Heart right ventricle (tissue), 16 donors: ENCODE results near the gene KCNMA1. TPM values are rescaled to one million over a fixed set of nuclear protein-coding genes. Genes with fewer than 3 reads are reported as not detected.
"Not testable (repeated sequence)": the region's sequence is repeated elsewhere in the genome, so short reads cannot be mapped to it uniquely, and the experiment has no call there.

Experiments used
- ATAC-seq, 8 donors: fragments of 200-7000 bp; cut with Tn5 transposase; one replicate each; pipeline ENCODE4 v1.9.1; 2020; ENCODE audit warnings: mild to moderate bottlenecking in 8 of 8, moderate library complexity in 8 of 8, moderate number of reproducible peaks in 1 of 8
- DNase-seq, 2 donors: peaks; one replicate each; pipeline ENCODE4 v3.0.0-alpha.2; 2020
- H3K27ac ChIP-seq, 10 donors: fragments of 200-600 bp; sonication (generic) in 2 of 10; one replicate each; pipeline versions ENCODE4 v1.5.0 to v1.8.0; 2020 to 2022; ENCODE audit warnings: mild to moderate bottlenecking in 3 of 10
- H3K27me3 ChIP-seq, 7 donors: fragments of 200-600 bp; one replicate each; pipeline ENCODE4 v1.8.0; 2021 to 2022; ENCODE audit warnings: mild to moderate bottlenecking in 2 of 7
- H3K36me3 ChIP-seq, 9 donors: fragments of 200-600 bp; sonication (generic) in 1 of 9; one replicate each; pipeline versions ENCODE4 v1.5.0 to v1.8.0; 2020 to 2022; ENCODE audit warnings: mild to moderate bottlenecking in 2 of 9
- H3K4me1 ChIP-seq, 9 donors: fragments of 200-600 bp; sonication (generic) in 1 of 9; one replicate each; pipeline versions ENCODE4 v1.5.0 to v1.8.0; 2020 to 2022; ENCODE audit warnings: mild to moderate bottlenecking in 4 of 9
- H3K4me3 ChIP-seq, 10 donors: fragments of 200-600 bp; sonication (generic) in 2 of 10; one replicate each; pipeline versions ENCODE4 v1.5.0 to v1.8.0; 2020 to 2022; ENCODE audit warnings: mild to moderate bottlenecking in 7 of 10, moderate library complexity in 2 of 10
- H3K9me3 ChIP-seq, 11 donors: fragments of 200-600 bp in 10 of 11; sonication (generic) in 2 of 11; one replicate each; pipeline versions ENCODE4 v1.5.0 to v1.8.0; 2013 to 2022; ENCODE audit warnings: mild to moderate bottlenecking in 2 of 11, control low read depth in 1 of 11, moderate library complexity in 1 of 11
- WGBS, 2 donors: extraction: QIAGEN DNeasy Blood & Tissue Kit; methylation state at CpG; one replicate each; pipeline ENCODE4 v1.1.7; 2013; ENCODE audit warnings: inconsistent platforms in 1 of 2; 5-methylcytosine and 5-hydroxymethylcytosine counted together
- intact Hi-C, 10 donors: fragments of 100-400 bp; cut with DNase I; formaldehyde crosslinking; loops; one replicate each; pipeline versions ENCODE4 v1.11.1 to v1.14.2; 2022
- polyA plus RNA-seq, 2 donors: library from polyadenylated mRNA; stranded (reverse); fragments of 200-250 nt; gene quantifications; one replicate each; pipeline ENCODE4 v1.2.3, GENCODE V29; 2013
- total RNA-seq, 10 donors: library from RNA; stranded (reverse); fragmentation: NEBNext Ultra II Directional in 3 of 10; extraction: Animal tissue kit (Norgen Biotek cat#: 25700) in 3 of 10; gene quantifications; one replicate each; pipeline versions ENCODE4 v1.2.1 to v1.2.4, GENCODE V29; 2021 to 2023
- TF ChIP-seq, protein P1 (sequence below), 9 donors: fragments of 200-600 bp; sonication (generic) in 2 of 9; IDR thresholded peaks; one replicate each; pipeline versions ENCODE4 v1.5.0 to v1.8.0; 2021 to 2022; ENCODE audit warnings: antibody characterized with exemption in 9 of 9, mild to moderate bottlenecking in 5 of 9, moderate library complexity in 1 of 9
- donor health status: Arrhythmogenic right ventricular cardiomyopathy.
- donor health status: ischemic (EF 13 %, LVEDD 7.1; RV severe dilation, severe dysfunction).
- donor health status: healthy with polysubstance abuse.
- donor health status: DM: no; HTN: yes; CAD: no.
- donor health status: DM: no; HTN: no; CAD: no.
- donor health status: ischemic (EF 25% LVEDD 6.9; RV normal size, moderate dysfunction).
- donor health status: ischemic (EF 25% LVEDD 5.7; RV mildly dilated, moderate dysfunction).
- donor health status: healthy.
- donor health status: DM: yes; HTN: yes; CAD: no.
- donor health status: Ischemic cardiomyopathy.
- donor health status: ischemic (EF 35%, LVEDD 5.7; RV mildly dilated, moderate dysfunction).
- donor health status: nonischemic (EF 11% LVEDD 7.7; RV severe dilation, severe dysfunction).
- donor health status: DM: yes; HTN: yes; CAD: no.
- donor health status: PGD.
- donor health status: ischemic (EF 29% LVEDD 5.4; RV normal size, mild dysfunction).
- donor health status: nonischemic (EF 23%, LVEDD 6.1; RV moderate dilation, normal function).

KCNMA1 gene
- total and polyA plus RNA-seq, 12 donors, result 0.59 to 5.3 (median 1.6) TPM

DNA sequence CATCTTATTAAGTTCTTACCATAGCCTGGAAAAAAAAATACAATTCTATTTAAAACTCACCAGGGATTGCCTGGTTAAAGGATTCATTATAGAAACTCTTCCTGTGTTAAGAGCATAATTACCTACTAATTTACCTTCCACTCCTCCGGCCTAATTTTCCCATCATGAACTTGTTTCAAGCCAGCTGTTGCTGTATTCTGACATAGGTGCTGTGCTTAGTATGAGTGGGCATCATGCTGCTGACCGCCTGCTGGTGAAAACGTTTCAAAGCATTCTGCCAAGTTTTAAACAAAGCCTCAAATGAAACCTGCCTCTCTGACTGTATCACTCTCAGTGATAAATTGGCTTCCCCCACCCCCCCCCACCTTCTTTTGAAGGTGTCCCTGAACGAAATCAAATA lies 47.8 kb upstream of the KCNMA1 start:
- Histone ChIP-seq H3K4me1 (no peaks in the 10 kb centered on the region), H3K27me3 (peaks cover 0 to 64% (median 45%) of the 10 kb centered on the region in 7 donors), H3K27ac (no peak overlapping the region), H3K4me3 (no peak overlapping the region), H3K9me3 (no peaks in the 10 kb centered on the region), H3K36me3 (no peaks in the 10 kb centered on the region)
- TF ChIP-seq, protein P1, sequence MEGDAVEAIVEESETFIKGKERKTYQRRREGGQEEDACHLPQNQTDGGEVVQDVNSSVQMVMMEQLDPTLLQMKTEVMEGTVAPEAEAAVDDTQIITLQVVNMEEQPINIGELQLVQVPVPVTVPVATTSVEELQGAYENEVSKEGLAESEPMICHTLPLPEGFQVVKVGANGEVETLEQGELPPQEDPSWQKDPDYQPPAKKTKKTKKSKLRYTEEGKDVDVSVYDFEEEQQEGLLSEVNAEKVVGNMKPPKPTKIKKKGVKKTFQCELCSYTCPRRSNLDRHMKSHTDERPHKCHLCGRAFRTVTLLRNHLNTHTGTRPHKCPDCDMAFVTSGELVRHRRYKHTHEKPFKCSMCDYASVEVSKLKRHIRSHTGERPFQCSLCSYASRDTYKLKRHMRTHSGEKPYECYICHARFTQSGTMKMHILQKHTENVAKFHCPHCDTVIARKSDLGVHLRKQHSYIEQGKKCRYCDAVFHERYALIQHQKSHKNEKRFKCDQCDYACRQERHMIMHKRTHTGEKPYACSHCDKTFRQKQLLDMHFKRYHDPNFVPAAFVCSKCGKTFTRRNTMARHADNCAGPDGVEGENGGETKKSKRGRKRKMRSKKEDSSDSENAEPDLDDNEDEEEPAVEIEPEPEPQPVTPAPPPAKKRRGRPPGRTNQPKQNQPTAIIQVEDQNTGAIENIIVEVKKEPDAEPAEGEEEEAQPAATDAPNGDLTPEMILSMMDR (IDR thresholded peaks at IDR 0.05), result no peak
- DNase-seq (no peak), ATAC-seq (no peak)
- WGBS, 2 donors, result 60 to 62% methylated on average over 4 of the region's 4 CpGs
- intact Hi-C loops, result no loop called here

DNA sequence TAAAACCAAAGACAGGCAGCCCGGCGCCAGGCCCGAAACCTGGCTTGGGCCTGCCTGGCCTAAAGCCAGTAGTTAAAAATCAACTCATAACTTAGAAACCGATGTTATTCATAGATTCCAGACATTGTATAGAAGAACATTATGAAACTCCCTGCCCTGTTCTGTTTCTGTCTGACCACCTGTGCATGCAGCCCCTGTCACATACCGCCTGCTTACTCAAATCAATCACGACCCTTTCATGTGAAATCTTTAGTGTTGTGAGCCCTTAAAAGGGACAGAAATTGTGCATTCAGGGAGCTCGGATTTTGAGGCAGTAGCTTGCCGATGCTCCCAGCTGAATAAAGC lies 45.5 kb upstream of the KCNMA1 start:
- H3K9me3 ChIP-seq, intact Hi-C loops, H3K27ac ChIP-seq, ATAC-seq, H3K4me3 ChIP-seq, H3K4me1 ChIP-seq, H3K36me3 ChIP-seq, DNase-seq: not testable (repeated sequence)
- WGBS, 2 donors, result 88 to 90% methylated on average over 8 of the region's 8 CpGs
- peaks cover 0 to 61% (median 34%) of the 10 kb centered on the region in 7 donors for H3K27me3 ChIP-seq

DNA sequence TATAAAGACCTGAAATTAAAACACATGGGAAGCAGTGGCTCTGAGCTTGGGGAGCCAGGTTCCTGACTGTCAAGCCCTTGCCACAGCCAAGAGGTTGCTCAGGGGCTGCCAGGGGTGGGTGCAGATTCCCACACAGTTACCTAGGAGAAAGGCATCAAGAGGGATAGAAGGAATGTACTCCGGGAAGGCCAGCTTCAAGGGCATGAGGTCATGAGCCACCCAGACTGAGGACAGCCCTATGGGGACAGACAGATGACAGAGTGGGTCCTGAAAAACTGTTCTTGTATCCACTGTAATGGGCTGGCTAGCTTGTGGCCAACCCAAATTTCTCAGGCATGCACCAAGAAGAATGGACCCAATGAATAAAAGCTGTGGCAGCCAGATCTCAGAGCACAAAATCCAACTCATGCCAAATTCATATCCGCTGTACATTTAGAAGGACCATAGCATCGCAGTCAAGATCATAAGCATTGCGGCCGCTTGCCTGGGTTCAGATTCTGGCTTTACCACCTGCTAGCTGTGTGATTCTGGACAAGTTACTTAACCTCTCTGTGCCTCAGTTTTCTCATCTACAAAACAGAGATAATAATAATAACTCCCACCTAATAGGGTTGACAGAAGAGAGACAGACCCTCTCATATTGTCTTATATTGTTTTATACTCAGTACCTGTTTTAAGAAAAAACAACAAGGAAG lies 44.9 kb upstream of the KCNMA1 start:
- no peak overlapping the region for H3K27ac ChIP-seq
- WGBS, 2 donors, result 86% methylated on average over 5 of the region's 5 CpGs
- no peaks in the 10 kb centered on the region for H3K9me3 ChIP-seq
- H3K36me3 ChIP-seq, result no peaks in the 10 kb centered on the region
- intact Hi-C loops, result no loop called here
- H3K4me3 ChIP-seq, result no peak overlapping the region
- peaks cover 0 to 56% (median 29%) of the 10 kb centered on the region in 7 donors for H3K27me3 ChIP-seq
- H3K4me1 ChIP-seq, result no peaks in the 10 kb centered on the region
- no peak for DNase-seq
- ATAC-seq, result no peak
- TF ChIP-seq, protein P1 (IDR thresholded peaks at IDR 0.05), result no peak

DNA sequence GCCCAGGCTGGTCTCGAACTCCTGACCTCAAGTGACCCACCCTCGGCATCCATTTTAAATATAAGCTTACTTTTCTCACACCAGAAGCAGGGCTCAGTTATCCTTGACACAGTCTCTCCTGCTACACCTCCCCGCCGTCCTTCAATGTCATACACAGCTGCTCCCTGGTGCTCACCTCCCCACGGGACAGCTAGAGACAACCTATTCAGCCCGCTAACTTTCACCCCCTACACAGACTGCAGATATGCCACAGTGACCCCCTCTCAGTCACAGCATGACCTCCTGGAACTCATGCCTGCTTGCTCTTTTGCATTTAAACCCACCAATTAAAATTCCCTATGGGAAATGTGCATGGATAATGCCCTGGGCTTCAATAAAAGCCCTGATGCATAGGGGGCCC lies 44.2 kb upstream of the KCNMA1 start:
- Histone ChIP-seq H3K9me3 (no peaks in the 10 kb centered on the region), H3K27me3 (peaks cover 0 to 48% (median 22%) of the 10 kb centered on the region in 7 donors), H3K27ac (no peak overlapping the region), H3K4me1 (no peaks in the 10 kb centered on the region), H3K36me3 (no peaks in the 10 kb centered on the region), H3K4me3 (no peak overlapping the region)
- intact Hi-C loops, result no loop called here
- TF ChIP-seq, protein P1 (IDR thresholded peaks at IDR 0.05), result no peak
- ATAC-seq (no peak), DNase-seq (no peak)
- 74 to 75% methylated on average over 6 of the region's 6 CpGs for WGBS, 2 donors

DNA sequence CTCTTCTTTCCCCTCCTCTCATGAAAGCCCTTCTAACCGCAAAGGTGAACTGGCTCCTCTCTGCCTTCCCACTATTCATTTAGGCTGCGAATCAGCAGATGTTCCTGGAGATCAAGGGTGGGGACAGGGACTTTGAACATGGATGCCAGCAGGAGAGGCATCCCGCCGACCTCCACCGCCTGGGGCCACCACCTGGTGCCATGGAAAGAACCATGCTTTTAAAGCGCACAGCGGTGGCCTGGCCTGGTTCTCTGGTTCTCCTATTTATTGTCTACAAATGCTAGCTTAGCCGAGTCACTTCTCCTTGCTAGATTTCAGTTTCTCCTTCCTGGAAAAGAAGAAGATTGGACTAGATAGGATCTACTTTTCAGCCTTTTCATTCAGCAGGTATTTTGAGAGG lies 43.2 kb upstream of the KCNMA1 start:
- H3K4me1 ChIP-seq, result no peaks in the 10 kb centered on the region
- DNase-seq (no peak), ATAC-seq (no peak)
- no peak overlapping the region for H3K27ac ChIP-seq
- no peaks in the 10 kb centered on the region for H3K36me3 ChIP-seq
- no peaks in the 10 kb centered on the region for H3K9me3 ChIP-seq
- TF ChIP-seq, protein P1 (IDR thresholded peaks at IDR 0.05), result no peak
- 91% methylated on average over 8 of the region's 8 CpGs for WGBS, 2 donors
- H3K27me3 ChIP-seq, result peaks cover 0 to 40% (median 20%) of the 10 kb centered on the region in 7 donors
- intact Hi-C loops, result no loop called here
- H3K4me3 ChIP-seq, result no peak overlapping the region
